IPS-18c (cell line): Measurements from ENCODE around the gene RARG.

Experiments used
- H3K4me3 ChIP-seq: 2 replicates; pipeline ENCODE4 v1.7.0; 2013; ENCODE audit warnings: low read depth, mild to moderate bottlenecking, low read length, moderate library complexity; ENCODE audit not compliant: insufficient read depth
- H3K9me3 ChIP-seq: one replicate; pipeline ENCODE4 v1.6.1; 2013; ENCODE audit warnings: mild to moderate bottlenecking, low read length, moderate library complexity; ENCODE audit not compliant: control insufficient read depth, insufficient read depth

Gene RARG

GRCh38 chr12:53252349-53252916 is 20.4 kb upstream of the RARG start:
- Histone ChIP-seq H3K9me3 (no peaks in the 10 kb centered on the region), H3K4me3 (peak overlapping the region; percentile 75)

DNA sequence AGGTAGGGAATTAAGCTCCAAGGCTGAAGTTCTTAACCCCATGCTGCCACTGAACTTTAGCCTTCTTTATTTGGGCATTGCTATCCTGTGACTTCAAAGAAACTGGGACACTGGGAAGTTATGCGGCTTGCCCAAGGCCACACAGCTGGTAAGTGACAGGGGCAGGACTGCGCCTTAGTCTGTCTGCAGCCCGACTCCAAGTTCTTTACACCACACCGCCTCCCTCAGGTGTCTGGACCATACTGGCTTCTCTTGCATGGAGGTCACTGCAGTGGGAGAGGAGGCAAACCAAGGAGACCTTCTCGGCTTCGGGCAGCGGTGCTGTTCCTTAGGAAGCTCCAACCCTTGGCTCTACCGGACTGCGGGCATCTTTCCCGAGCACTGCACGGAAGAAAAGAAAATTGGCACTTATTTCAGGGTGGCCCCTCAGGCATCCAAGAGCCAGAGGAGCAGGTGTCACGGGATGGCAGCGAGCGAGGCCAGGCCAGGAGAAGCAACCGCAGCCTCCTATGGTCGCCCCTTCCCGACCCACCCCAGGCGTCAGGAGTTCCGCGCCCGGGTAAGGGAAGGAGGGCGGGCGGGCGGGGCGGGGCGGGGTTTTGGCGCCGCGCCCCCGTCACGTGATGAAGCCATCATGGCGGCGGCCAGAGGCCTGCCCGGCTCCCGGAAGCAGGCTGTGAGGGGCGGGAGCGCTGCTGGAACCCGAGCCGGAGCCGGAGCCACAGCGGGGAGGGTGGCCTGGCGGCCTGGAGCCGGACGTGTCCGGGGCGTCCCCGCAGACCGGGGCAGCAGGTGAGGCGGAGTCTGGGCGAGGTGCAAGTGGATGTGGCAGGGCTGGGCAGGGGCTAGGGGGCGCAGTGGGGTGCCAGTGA is 19.7 kb upstream of the RARG start:
- H3K4me3 ChIP-seq = peak overlapping the region; percentile 75
- H3K9me3 ChIP-seq = no peaks in the 10 kb centered on the region

DNA sequence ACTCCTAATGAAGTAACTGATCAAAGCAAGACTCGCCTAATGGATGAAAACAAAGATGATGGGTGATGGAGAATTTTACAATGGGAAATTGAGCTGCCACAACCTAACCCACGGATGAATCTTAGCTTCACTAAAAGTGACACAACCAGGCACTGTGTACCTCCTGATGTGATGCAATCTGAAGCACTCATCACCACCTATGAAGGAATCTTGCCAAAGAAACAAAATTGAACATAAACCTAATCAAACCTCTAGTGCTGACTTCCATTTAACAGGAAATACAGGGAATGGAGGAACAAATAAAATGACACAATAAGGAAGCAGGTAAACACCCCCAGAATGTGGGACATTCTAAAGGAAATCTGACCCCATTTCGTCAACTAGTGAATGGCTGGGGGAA is 13.3 kb upstream of the RARG start:
- H3K9me3 ChIP-seq = no peaks in the 10 kb centered on the region
- H3K4me3 ChIP-seq = no peak overlapping the region

- Histone ChIP-seq H3K4me3 (no peak overlapping the region), H3K9me3 (no peaks in the 10 kb centered on the region)
Measured at GRCh38 chr12:53244337-53244736, 12.3 kb upstream of the RARG start.

DNA sequence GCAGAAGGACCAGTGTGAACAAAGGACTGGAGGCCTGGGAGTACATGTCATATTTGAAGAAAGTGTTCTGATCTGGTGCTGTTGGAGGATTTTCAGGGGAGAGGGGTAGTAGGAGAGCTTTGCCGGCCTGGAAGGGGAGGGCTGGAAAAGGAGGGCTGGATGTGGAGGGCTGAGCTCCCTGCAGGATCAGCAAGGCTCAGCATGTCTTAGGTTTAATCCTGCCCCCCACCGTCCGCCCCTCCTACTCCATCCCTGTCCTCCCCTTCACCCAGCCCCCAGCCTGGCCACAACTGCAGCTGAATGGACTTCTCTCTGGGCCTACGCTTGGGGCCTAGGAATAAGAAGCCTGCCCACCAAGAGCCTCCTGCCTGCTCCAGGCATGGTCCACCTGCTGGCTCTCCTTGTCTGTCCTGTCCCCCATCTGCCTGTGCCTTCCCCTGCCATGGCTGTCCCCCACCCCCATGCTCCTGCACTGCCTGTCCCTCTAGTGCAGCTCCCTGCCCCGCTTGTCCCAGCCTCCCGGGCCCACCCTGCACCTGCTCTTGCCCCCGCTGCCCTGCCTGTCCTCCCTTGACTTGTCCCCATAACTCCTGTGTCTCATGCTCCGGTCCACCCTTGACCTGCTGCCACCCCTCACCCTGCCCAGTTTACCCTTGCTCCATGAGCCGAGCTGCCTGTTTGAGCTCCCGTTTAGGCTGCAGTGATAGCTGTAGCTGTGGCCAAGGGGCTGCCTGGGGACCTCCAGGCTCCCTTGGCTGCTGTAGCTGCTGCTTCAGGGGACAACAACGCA is 9.8 kb upstream of the RARG start:
- H3K4me3 ChIP-seq = no peak overlapping the region
- H3K9me3 ChIP-seq = no peaks in the 10 kb centered on the region

- no peak overlapping the region for H3K4me3 ChIP-seq
- H3K9me3 ChIP-seq = peaks cover 3% of the 10 kb centered on the region
Measured at GRCh38 chr12:53239643-53240258, 7.7 kb upstream of the RARG start.

DNA sequence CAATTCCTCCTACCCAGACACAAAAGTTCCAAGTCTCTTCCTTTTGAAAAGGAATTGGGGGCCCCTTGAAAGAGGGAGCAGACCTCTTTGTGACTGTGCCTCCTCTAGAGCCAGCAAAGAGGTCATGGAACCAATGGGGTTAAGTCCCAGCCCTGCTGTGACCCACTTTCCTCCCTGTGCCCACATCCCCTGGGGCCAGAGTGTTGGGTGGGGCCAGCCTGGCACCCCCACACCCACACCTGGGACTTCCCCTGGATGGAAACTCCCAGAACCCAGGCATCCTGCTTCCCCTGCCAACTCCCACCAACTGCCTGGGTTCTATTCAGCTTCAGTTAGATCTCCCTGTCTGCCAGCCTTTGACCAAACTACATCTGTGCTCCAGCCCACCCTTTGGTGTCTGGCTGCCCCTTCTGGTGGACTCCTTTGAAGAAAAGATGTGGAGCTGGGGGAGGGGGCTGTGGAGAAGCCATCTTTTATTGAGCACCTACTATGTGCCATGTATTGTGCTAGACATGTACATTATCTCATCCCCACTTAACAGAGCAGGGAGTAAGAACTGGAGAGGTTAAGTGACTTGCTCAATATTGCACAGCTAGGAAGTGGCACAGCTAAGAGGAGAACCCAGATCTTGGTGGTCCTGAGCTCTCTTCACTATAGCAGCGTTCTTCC is 4.6 kb upstream of the RARG start:
- peaks cover 3% of the 10 kb centered on the region for H3K9me3 ChIP-seq

GRCh38 chr12:53235742-53236442 is 3.9 kb upstream of the RARG start:
- Histone ChIP-seq H3K9me3 (peaks cover 3% of the 10 kb centered on the region), H3K4me3 (no peak overlapping the region)

More for the DNA sequence above, 4.6 kb upstream of the RARG start:
- H3K4me3 ChIP-seq = no peak overlapping the region

GRCh38 chr12:53235164-53235563 is 3.2 kb upstream of the RARG start:
- peaks cover 3% of the 10 kb centered on the region for H3K9me3 ChIP-seq
- H3K4me3 ChIP-seq = no peak overlapping the region

GRCh38 chr12:53234271-53234914 is 2.4 kb upstream of the RARG start:
- peak overlapping the region; percentile 29; the same call in 1 of the 2 replicates for H3K4me3 ChIP-seq

GRCh38 chr12:53233671-53234121 is 1.7 kb upstream of the RARG start:
- peaks cover 3% of the 10 kb centered on the region for H3K9me3 ChIP-seq
- peak overlapping the region; percentile 29; the same call in 1 of the 2 replicates for H3K4me3 ChIP-seq

More at GRCh38 chr12:53234271-53234914, 2.4 kb upstream of the RARG start:
- peaks cover 3% of the 10 kb centered on the region for H3K9me3 ChIP-seq

- Histone ChIP-seq H3K4me3 (peak overlapping the region; percentile 49; the same call in 1 of the 2 replicates), H3K9me3 (peaks cover 3% of the 10 kb centered on the region)
Measured at GRCh38 chr12:53232646-53233461, 845 bp upstream of the RARG start.

DNA sequence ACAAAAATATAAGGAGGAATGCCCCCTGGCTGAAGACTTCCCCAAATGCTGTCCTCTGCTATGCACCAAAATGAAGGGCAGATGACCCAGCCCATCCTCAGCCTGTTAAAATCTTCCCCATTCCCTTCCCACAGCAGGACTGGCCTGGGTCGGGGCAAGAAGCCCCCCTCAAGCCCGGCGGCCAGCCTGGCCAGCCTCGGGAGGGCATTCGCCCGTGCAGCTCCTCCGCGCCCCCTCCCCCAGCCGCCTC is 413 bp downstream of the RARG start:
- Histone ChIP-seq H3K4me3 (peak overlapping the region; percentile 72), H3K9me3 (peaks cover 3% of the 10 kb centered on the region)

- Histone ChIP-seq H3K9me3 (peaks cover 1% of the 10 kb centered on the region), H3K4me3 (no peak overlapping the region)
Measured at GRCh38 chr12:53230108-53230845, 1.7 kb downstream of the RARG start.

- Histone ChIP-seq H3K4me3 (no peak overlapping the region; the same call in 1 of the 2 replicates), H3K9me3 (no peaks in the 10 kb centered on the region)
Measured at GRCh38 chr12:53229454-53229853, 2.6 kb downstream of the RARG start.
